Inflammatory macrophage treated with lipopolysaccharide for 1 hour (primary cell): Measurements from ENCODE around the gene MSMP.

ENCODE experiments used
- DNase-seq, 2 donors: peaks; one replicate each; pipeline ENCODE4 v3.0.0-alpha.2; 2020 to 2022

The MSMP gene

GRCh38 chr9:35717132-35717870 is 36.8 kb downstream of the MSMP start:
- DNase-seq = no peak

- no peak for DNase-seq
These were observed 37.8 kb downstream of the MSMP start for GRCh38 chr9:35716230-35716629.

- no peak for DNase-seq
These were observed 39.4 kb downstream of the MSMP start for GRCh38 chr9:35714579-35715252.

GRCh38 chr9:35714123-35714522 is 40.0 kb downstream of the MSMP start:
- DNase-seq = no peak

- no peak for DNase-seq
These were observed 40.5 kb downstream of the MSMP start for GRCh38 chr9:35713578-35713977.

- no peak for DNase-seq
These were observed 41.2 kb downstream of the MSMP start for GRCh38 chr9:35712762-35713400.

GRCh38 chr9:35711501-35712428 is 42.3 kb downstream of the MSMP start:
- DNase-seq = no peak

- DNase-seq = no peak
These were observed 43.1 kb downstream of the MSMP start for GRCh38 chr9:35710818-35711500.

- DNase-seq = no peak
These were observed 45.9 kb downstream of the MSMP start for GRCh38 chr9:35708146-35708545.

GRCh38 chr9:35706951-35707350 is 47.1 kb downstream of the MSMP start:
- DNase-seq = no peak

- no peak for DNase-seq
These were observed 48.1 kb downstream of the MSMP start for GRCh38 chr9:35705836-35706430.

GRCh38 chr9:35705372-35705771 is 48.7 kb downstream of the MSMP start:
- DNase-seq = no peak

GRCh38 chr9:35703906-35704672 is 50.0 kb downstream of the MSMP start:
- no peak for DNase-seq
